K562 (cell line): Measurements from ENCODE around the gene NUP62. TPM values are rescaled to one million over a fixed set of nuclear protein-coding genes. Genes with fewer than 3 reads are reported as not detected.
A peak's percentile ranks its signal among the peaks of the same experiment; 100 is the strongest.

ENCODE experiments used
- CBFB ChIP-seq: sonication (generic); formaldehyde crosslinking; IDR thresholded peaks from 2 replicates; pipeline ENCODE4 v1.4.0; 2020; ENCODE audit warnings: mild to moderate bottlenecking, missing genetic modification reagents
- CBX8 ChIP-seq: fragments of 200-600 bp; sonication (generic); IDR thresholded peaks from 2 replicates; pipeline ENCODE4 v1.6.1; 2012; ENCODE audit warnings: borderline replicate concordance, mixed run types, low read depth, mild to moderate bottlenecking, moderate library complexity, mixed read lengths, low read length, control low read depth, inconsistent platforms; ENCODE audit not compliant: poor library complexity, severe bottlenecking; ENCODE audit errors: extremely low read depth
- CCNT2 ChIP-seq: IDR thresholded peaks from 2 replicates; pipeline ENCODE4 v1.6.1; 2011; ENCODE audit warnings: borderline replicate concordance, low read depth, mild to moderate bottlenecking, moderate library complexity, mixed read lengths, low read length; ENCODE audit not compliant: insufficient read length; ENCODE audit errors: extremely low read depth
- CTBP1 ChIP-seq: fragments of 450-650 bp; IDR thresholded peaks from 2 replicates; pipeline ENCODE4 v1.6.1; 2016; ENCODE audit warnings: borderline replicate concordance
- GABPA ChIP-seq: fragments of 200-800 bp; sonication (Bioruptor generic); conservative IDR thresholded peaks from 2 replicates; pipeline ENCODE4 v1.6.1; 2016; ENCODE audit warnings: low read depth, missing genetic modification characterization, missing compliant biosample characterization
- GTF2B ChIP-seq: IDR thresholded peaks from 2 replicates; pipeline ENCODE4 v1.6.1; 2011; ENCODE audit not compliant: insufficient read length; ENCODE audit errors: extremely low read depth
- HMGN3 ChIP-seq: IDR thresholded peaks from 2 replicates; pipeline ENCODE4 v1.6.1; 2011; ENCODE audit warnings: borderline replicate concordance, low read depth, mild to moderate bottlenecking, mixed read lengths, low read length; ENCODE audit not compliant: insufficient read length; ENCODE audit errors: extremely low read depth
- KLF13 ChIP-seq: fragments of 450-650 bp; IDR thresholded peaks from 2 replicates; pipeline ENCODE4 v1.6.1; 2016; ENCODE audit warnings: missing genetic modification characterization, low read depth, mild to moderate bottlenecking, missing compliant biosample characterization, moderate library complexity, borderline replicate concordance
- MTA1 ChIP-seq: fragments of 450-650 bp; IDR thresholded peaks from 2 replicates; pipeline ENCODE4 v1.6.1; 2017; ENCODE audit warnings: borderline replicate concordance
- NR2C1 ChIP-seq, 2 experiments: fragments of 450-650 bp; IDR thresholded peaks; 2 replicates each; pipeline ENCODE4 v1.6.1; 2017; ENCODE audit warnings: mild to moderate bottlenecking in 2 of 2, antibody characterized with exemption in 1 of 2, inconsistent platforms in 1 of 2, missing compliant biosample characterization in 1 of 2, missing genetic modification characterization in 1 of 2
- PHF20 ChIP-seq: fragments of 450-650 bp; IDR thresholded peaks from 2 replicates; pipeline ENCODE4 v1.6.1; 2018; ENCODE audit not compliant: partially characterized antibody
- POLR2H ChIP-seq: IDR thresholded peaks from 2 replicates; pipeline ENCODE4 v1.6.1; 2016; ENCODE audit warnings: missing genetic modification characterization, low read depth, mild to moderate bottlenecking, control low read depth, missing compliant biosample characterization, moderate library complexity
- PRDM10 ChIP-seq: fragments of 450-650 bp; IDR thresholded peaks from 2 replicates; pipeline ENCODE4 v1.6.1; 2018; ENCODE audit not compliant: partially characterized antibody
- SAP30 ChIP-seq: fragments of 200-600 bp; sonication (generic); IDR thresholded peaks from 2 replicates; pipeline ENCODE4 v1.6.1; 2012; ENCODE audit warnings: borderline replicate concordance, low read depth, mild to moderate bottlenecking, moderate library complexity, low read length, control low read depth, inconsistent platforms; ENCODE audit not compliant: insufficient read depth, poor library complexity, severe bottlenecking
- ZBTB7A ChIP-seq: IDR thresholded peaks from 2 replicates; pipeline ENCODE4 v1.6.1; 2011; ENCODE audit warnings: low read depth, mild to moderate bottlenecking, low read length, moderate library complexity, borderline replicate concordance; ENCODE audit not compliant: control insufficient read depth
- ZNF174 ChIP-seq: fragments of 250-450 bp; sonication (Bioruptor Pico); IDR thresholded peaks from 2 replicates; pipeline ENCODE4 v1.4.0; 2020; ENCODE audit warnings: mild to moderate bottlenecking
- ZNF518B ChIP-seq: fragments of 250-450 bp; sonication (Bioruptor Pico); IDR thresholded peaks from 2 replicates; pipeline ENCODE4 v1.5.0; 2021; ENCODE audit warnings: mild to moderate bottlenecking, moderate library complexity
- polyA plus RNA-seq, 8 experiments: library from polyadenylated mRNA; depleted of rRNA in 4 of 8; stranded (reverse) in 5 of 8; unstranded in 3 of 8; fragments of >200 nt; fragmentation: Nextera tagmentation in 2 of 8; fragmentation: Illumina TruSeq in 1 of 8; extraction: Ambion mirVana in 2 of 8; extraction: Trizol in 1 of 8; gene quantifications; 2 replicates each; pipeline versions ENCODE4 v1.2.1 to v1.2.3, GENCODE V29; 2011 to 2014; ENCODE audit warnings: inconsistent platforms in 1 of 8, missing spikeins in 1 of 8
- total RNA-seq, 7 experiments: library from RNA; depleted of rRNA in 6 of 7; stranded (reverse); fragments of >200 nt in 6 of 7; fragmentation: Illumina TruSeq in 2 of 7; extraction: Trizol in 2 of 7; gene quantifications; 2 replicates each; pipeline versions ENCODE4 v1.2.1 to v1.2.3, GENCODE V29; 2011 to 2021; ENCODE audit warnings: low replicate concordance in 1 of 7

The NUP62 gene
- total and polyA plus RNA-seq, 9 of the 15 experiments (the other 6 are each of a cell fraction or from before 2014, with no cell fraction given), result 16.9 to 109 (median 66.0) TPM

GRCh38 chr19:49866933-49867782 lies 62.1 kb downstream of the NUP62 start, which contains the start of gene PNKP (continued):
- peak; percentile 85 for TF ChIP-seq NR2C1 (IDR thresholded peaks at IDR 0.05)
- peak; percentile 77 for TF ChIP-seq NR2C1 (tag; IDR thresholded peaks at IDR 0.05)
- peak; percentile 90 for TF ChIP-seq KLF13 (tag)
- TF ChIP-seq POLR2H, result peak; percentile 52; the same call in 1 of the 2 replicates
- TF ChIP-seq ZBTB7A, result peak; percentile 92
- TF ChIP-seq ZNF518B, result no peak
- TF ChIP-seq CCNT2, result peak; percentile 86
- TF ChIP-seq SAP30, result peak; percentile 95
- TF ChIP-seq CTBP1, result peak; percentile 81
- TF ChIP-seq HMGN3, result peak; percentile 84
- peak; percentile 90 for TF ChIP-seq MTA1
- no peak for TF ChIP-seq GTF2B
- peak; percentile 44 for TF ChIP-seq PRDM10
- no peak for TF ChIP-seq ZNF174 (CRISPR knock-in tag)
- peak; percentile 94 for TF ChIP-seq PHF20
- TF ChIP-seq GABPA (tag), result peak; percentile 98
- no peak; the same call in 1 of the 2 replicates for TF ChIP-seq CBFB
- no peak for TF ChIP-seq CBX8
